Right ventricle myocardium inferior (tissue), 1 donor: ENCODE results near the gene FOSL2. TPM values are rescaled to one million over a fixed set of nuclear protein-coding genes. Genes with fewer than 3 reads are reported as not detected.

Source experiments
- ATAC-seq: fragments of 200-7000 bp; cut with Tn5 transposase; one replicate; pipeline ENCODE4 v1.9.1; 2020; ENCODE audit warnings: mild to moderate bottlenecking, moderate library complexity
- DNase-seq: peaks from one replicate; pipeline ENCODE4 v3.0.0; 2021; ENCODE audit errors: missing footprints
- intact Hi-C: fragments of 100-400 bp; cut with DNase I; formaldehyde crosslinking; loops from one replicate; pipeline ENCODE4 v1.11.0; 2022
- total RNA-seq: library from RNA; stranded (reverse); fragmentation: NEBNext Ultra II Directional; extraction: Animal tissue kit (Norgen Biotek cat#: 25700); gene quantifications from one replicate; pipeline ENCODE4 v1.2.1, GENCODE V29; 2021
- donor health status: DM: no; HTN: yes; CAD: no; lungs with severe emphysema.

Gene FOSL2
- total RNA-seq, 1 donor from 2014 or later: 48.5 TPM

- ATAC-seq: no peak
- intact Hi-C loops: loop anchor here (5.0 kb wide), 1 partner anchor 700 kb away; no protein-coding TSS in a partner anchor
- DNase-seq: no peak
These were observed 59.3 kb downstream of the FOSL2 start for GRCh38 chr2:28451793-28452533.

GRCh38 chr2:28452534-28453081, 60.0 kb downstream of the FOSL2 start:
- intact Hi-C loops: loop anchor here (1.0 to 5.0 kb wide), 2 partner anchors 700 to 749 kb away; no protein-coding TSS in a partner anchor
- ATAC-seq: peak; percentile 83

GRCh38 chr2:28453396-28453795, 60.7 kb downstream of the FOSL2 start:
- intact Hi-C loops: loop anchor here (1.0 to 5.0 kb wide), 2 partner anchors 701 to 750 kb away; no protein-coding TSS in a partner anchor
- DNase-seq (no peak), ATAC-seq (no peak)

More at GRCh38 chr2:28452534-28453081, 60.0 kb downstream of the FOSL2 start:
- DNase-seq: peak; percentile 91

- no peak for ATAC-seq
- DNase-seq: no peak
- intact Hi-C loops: loop anchor here (5.0 kb wide), 1 partner anchor 702 kb away; no protein-coding TSS in a partner anchor
These were observed 61.6 kb downstream of the FOSL2 start for GRCh38 chr2:28454016-28454930.

GRCh38 chr2:28457237-28457636, 64.6 kb downstream of the FOSL2 start:
- ATAC-seq (no peak), DNase-seq (no peak)
- intact Hi-C loops: no loop called here

GRCh38 chr2:28461056-28461455, 68.4 kb downstream of the FOSL2 start:
- DNase-seq (no peak), ATAC-seq (no peak)
- intact Hi-C loops: no loop called here

DNA sequence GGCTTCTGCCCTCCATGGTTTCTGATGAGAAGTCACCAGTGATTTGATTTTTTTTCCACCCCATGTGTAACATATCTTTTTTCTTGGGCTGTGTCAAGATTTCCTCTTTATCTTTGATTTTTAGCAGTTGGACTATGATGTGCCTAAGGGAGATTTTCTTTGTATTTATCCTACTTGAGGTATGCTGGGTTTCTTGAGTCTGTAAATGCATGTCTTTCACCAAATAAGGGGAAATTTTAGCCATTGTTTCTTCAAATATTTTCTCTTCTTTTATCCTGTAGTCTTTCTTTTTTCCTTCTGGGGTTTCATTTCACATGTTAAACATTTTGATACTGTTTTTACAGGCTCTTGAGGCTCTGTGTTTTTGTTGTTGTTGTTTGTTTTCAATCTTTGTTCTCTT, 69.5 kb downstream of the FOSL2 start:
- ATAC-seq (no peak), DNase-seq (no peak)
- intact Hi-C loops: no loop called here

DNA sequence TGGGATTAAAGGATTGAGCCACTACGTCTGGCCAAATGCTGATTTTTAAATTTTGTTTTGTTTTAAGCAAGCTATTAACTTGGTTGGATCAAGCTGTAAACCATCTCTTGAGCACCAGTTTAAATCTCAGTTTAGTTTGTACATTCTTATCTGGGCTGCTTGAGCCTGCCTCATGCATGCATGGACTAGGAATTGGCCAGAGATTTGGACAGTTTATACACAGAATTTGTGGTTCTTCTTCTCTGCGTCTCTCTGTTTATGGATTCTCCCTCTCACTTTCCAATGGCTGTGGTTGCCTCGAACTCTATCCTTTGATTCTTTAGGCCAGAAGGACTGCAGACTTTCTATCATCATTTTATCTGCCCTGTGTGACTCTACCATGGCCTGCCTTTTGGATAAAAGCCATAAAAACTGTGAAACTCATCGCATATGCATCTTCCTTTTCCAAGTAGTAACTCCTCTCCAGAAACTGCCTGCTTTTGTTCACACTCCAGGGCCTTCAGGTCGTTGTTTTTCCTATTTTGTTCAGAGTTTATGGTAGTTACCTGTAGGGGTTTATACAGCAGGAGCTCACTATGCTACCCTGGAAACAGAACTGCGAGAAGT, 70.7 kb downstream of the FOSL2 start:
- no peak for ATAC-seq
- intact Hi-C loops: no loop called here
- DNase-seq: no peak

GRCh38 chr2:28463893-28464292, 71.2 kb downstream of the FOSL2 start:
- ATAC-seq (no peak), DNase-seq (no peak)
- intact Hi-C loops: no loop called here

GRCh38 chr2:28465148-28465885, 72.7 kb downstream of the FOSL2 start:
- intact Hi-C loops: no loop called here
- ATAC-seq (no peak), DNase-seq (no peak)

Other genes with a start within 250 kb of the FOSL2 start
- 3.0 TPM for gene PLB1, start 103.2 kb downstream of the FOSL2 start, total RNA-seq